NB4 (cell line): ENCODE measurements around the gene CMPK1.

ENCODE experiments used
- DNase-seq: peaks from one replicate; pipeline ENCODE4 v3.0.0; 2010; ENCODE audit warnings: low read depth
- H3K4me3 ChIP-seq: one replicate; pipeline ENCODE4 v1.5.1; 2011; ENCODE audit warnings: mild to moderate bottlenecking, low read depth, low read length, moderate library complexity
- CTCF ChIP-seq: IDR thresholded peaks from one replicate; pipeline ENCODE4 v1.5.1; 2012; ENCODE audit warnings: low read depth, low read length
- MAX ChIP-seq: IDR thresholded peaks from 2 replicates; pipeline ENCODE4 v1.6.1; 2011; ENCODE audit warnings: low read depth, low read length
- MYC ChIP-seq: IDR thresholded peaks from 2 replicates; pipeline ENCODE4 v1.6.1; 2011; ENCODE audit warnings: low read depth, low read length
- POLR2A ChIP-seq: IDR thresholded peaks from 2 replicates; pipeline ENCODE4 v1.6.1; 2011; ENCODE audit warnings: mild to moderate bottlenecking; ENCODE audit not compliant: insufficient read length; ENCODE audit errors: extremely low read depth

CMPK1 gene

GRCh38 chr1:47402591-47402990 lies 69.0 kb downstream of the CMPK1 start:
- H3K4me3 ChIP-seq = no peak overlapping the region
- TF ChIP-seq MYC = no peak
- no peak for TF ChIP-seq POLR2A
- no peak for TF ChIP-seq MAX
- TF ChIP-seq CTCF = no peak
- DNase-seq = no peak

GRCh38 chr1:47403321-47403910 lies 69.8 kb downstream of the CMPK1 start:
- DNase-seq = no peak
- H3K4me3 ChIP-seq = no peak overlapping the region
- no peak for TF ChIP-seq CTCF
- no peak for TF ChIP-seq POLR2A
- TF ChIP-seq MYC = no peak
- TF ChIP-seq MAX = no peak

- peak; percentile 7 for DNase-seq
- no peak overlapping the region for H3K4me3 ChIP-seq
- TF ChIP-seq CTCF (no peak), POLR2A (no peak), MAX (no peak), MYC (no peak)
These were observed 72.1 kb downstream of the CMPK1 start for GRCh38 chr1:47405697-47406096.

GRCh38 chr1:47406966-47407365 lies 73.4 kb downstream of the CMPK1 start:
- no peak for DNase-seq
- no peak overlapping the region for H3K4me3 ChIP-seq
- no peak for TF ChIP-seq CTCF
- TF ChIP-seq MYC = no peak
- TF ChIP-seq POLR2A = no peak
- no peak for TF ChIP-seq MAX

- DNase-seq = no peak
- H3K4me3 ChIP-seq = no peak overlapping the region
- TF ChIP-seq POLR2A = no peak
- TF ChIP-seq MAX = no peak
- no peak for TF ChIP-seq MYC
- no peak for TF ChIP-seq CTCF
These were observed 73.9 kb downstream of the CMPK1 start for GRCh38 chr1:47407481-47407880.
